Right forelimb (tissue), 1 donor: ENCODE measurements around the gene MYO10.
"Not testable (repeated sequence)": the region's sequence is repeated elsewhere in the genome, so short reads cannot be mapped to it uniquely, and the experiment has no call there.

ENCODE experiments used
- DNase-seq: peaks from one replicate; pipeline ENCODE4 v3.0.0-alpha.2; 2018

The MYO10 gene

GRCh38 chr5:16855898-16856297, 80.2 kb downstream of the MYO10 start:
- DNase-seq = no peak

- peak; percentile 54 for DNase-seq
Measured at GRCh38 chr5:16855485-16855884, 80.6 kb downstream of the MYO10 start.

DNA sequence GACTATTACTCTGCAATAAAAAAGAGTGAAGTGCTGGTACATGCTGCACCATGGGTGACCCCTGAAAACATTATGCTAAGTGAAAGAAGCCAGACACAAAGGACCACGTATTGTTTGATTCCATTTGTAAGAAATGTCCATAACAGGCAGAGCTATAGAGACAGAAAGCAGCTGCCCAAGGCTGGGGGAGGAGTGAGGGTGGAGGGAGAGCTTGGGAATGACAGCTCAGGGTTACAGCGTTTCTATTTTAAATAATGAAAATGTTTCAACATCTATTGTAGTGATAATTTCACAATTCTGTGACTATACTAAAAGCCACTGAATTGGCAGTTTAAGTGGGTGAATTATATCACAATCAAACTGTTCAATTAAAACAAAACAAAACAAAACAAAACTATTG, 81.7 kb downstream of the MYO10 start:
- no peak for DNase-seq

- DNase-seq = no peak
Measured at GRCh38 chr5:16853518-16853917, 82.6 kb downstream of the MYO10 start.

DNA sequence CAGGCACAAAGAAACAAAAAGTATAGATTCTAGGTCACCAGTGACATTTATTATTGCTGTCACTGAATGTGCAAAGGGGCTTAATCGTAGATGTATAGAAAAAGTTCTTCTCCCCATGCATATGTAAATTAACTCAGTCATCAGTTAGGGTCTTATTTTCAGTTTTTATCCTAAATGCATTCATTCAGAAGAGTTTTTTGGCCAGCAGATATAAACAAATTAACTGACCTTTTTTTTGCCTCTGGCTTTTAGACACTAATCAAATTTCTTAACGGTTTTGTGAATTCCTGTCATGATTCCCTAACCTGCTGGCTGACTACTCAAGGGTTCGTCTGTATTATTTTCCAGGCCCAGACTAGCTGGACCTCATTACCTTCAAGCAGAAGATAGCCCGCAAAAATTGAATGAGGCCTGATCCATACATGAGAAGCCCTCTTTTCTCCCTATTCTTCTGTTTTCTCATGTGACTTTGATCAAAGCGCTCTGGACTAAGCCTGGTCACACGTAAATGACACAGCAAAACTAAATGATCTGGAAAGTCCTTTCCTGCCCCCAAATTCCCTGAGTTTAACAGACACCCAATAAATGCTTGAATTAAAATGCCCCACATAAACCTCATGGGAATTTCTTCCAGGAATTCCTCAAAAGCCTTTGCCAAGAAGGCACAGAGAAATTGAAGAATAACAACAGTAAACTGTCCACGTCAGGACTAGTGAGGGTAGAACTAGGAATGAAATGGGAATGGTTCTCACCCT, 83.7 kb downstream of the MYO10 start:
- no peak for DNase-seq

- DNase-seq = no peak
Measured at GRCh38 chr5:16849775-16850174, 86.3 kb downstream of the MYO10 start.

GRCh38 chr5:16849181-16849580, 86.9 kb downstream of the MYO10 start:
- DNase-seq = no peak

GRCh38 chr5:16844952-16845351, 91.1 kb downstream of the MYO10 start:
- DNase-seq = no peak

DNA sequence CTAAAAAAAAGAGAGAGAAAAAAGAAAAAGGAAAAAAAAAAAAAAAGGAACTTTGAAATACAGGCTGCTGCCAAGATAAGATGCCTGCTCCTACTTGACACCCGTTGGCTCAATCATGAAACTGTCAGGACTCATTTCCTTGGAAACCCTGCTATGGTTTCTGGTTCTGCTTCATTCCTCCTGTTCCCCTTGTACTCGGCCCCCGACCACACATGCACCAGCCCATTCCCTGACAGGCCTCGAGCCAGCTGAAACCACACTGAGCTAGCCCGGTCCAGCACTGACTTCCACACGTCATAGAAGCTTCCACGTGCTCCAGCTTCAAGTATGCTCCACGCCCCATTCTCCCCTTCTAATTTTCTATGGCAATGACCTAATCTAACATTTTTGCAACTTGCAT, 93.2 kb downstream of the MYO10 start:
- no peak for DNase-seq

- no peak for DNase-seq
Measured at GRCh38 chr5:16841416-16841815, 94.7 kb downstream of the MYO10 start.

GRCh38 chr5:16837305-16837704, 98.8 kb downstream of the MYO10 start:
- DNase-seq = no peak

GRCh38 chr5:16834029-16834428, 102.1 kb downstream of the MYO10 start:
- DNase-seq = no peak

- DNase-seq = not testable (repeated sequence)
Measured at GRCh38 chr5:16831326-16831725, 104.8 kb downstream of the MYO10 start.

GRCh38 chr5:16827755-16828154, 108.3 kb downstream of the MYO10 start:
- no peak for DNase-seq

GRCh38 chr5:16826379-16827125, 109.5 kb downstream of the MYO10 start:
- DNase-seq = no peak

GRCh38 chr5:16819522-16820167, 116.4 kb downstream of the MYO10 start:
- DNase-seq = no peak

- no peak for DNase-seq
Measured at GRCh38 chr5:16815432-16815831, 120.7 kb downstream of the MYO10 start.

GRCh38 chr5:16812911-16813310, 123.2 kb downstream of the MYO10 start:
- no peak for DNase-seq

DNA sequence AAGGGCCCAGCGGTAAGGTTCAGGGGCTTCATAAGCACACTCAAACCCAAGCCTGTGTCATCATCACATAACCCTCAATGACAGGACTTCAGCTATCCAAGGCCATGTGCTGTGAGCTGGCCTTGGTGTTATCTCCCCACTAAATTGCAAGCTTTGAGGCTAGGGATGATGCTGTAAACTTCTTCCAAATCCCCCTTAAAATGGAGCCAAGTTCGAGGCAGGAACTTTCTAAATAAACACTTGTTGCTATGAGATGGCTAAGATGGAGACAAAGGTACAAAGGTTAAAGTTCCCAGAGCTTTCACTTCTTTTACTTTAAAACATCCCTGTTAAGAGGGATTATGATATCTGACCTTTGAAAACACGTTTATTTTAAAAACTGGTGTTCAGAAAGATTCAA, 123.6 kb downstream of the MYO10 start:
- DNase-seq = no peak

DNA sequence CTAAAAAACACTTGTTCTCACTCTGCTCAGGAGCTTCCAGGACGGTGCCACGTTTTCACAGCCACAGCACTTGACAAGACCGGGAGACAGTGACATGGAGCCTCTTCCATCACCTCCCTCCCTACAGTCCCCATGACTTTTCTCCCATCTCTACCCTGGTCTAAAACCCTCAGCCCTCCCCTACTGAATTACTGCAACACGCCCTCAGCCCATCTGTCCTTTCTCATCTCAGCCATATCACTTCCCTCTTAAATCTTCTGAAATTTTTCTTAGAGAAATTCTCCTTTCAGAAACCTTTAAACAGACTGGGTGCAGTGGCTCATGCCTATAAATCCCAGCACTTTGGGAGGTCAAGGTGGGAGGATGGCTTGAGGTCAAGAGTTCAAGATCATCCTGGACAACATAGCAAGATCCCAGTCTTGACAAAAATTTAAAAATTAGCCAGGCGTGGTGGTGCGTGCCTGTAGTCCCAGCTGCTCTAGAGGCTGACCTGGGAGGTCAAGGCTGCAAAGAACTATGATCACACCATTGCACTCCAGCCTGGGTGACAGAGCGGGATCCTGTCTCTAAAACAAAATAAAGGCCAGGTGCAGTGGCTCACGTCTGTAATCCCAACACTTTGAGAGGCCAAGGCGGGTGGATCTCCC, 125.8 kb downstream of the MYO10 start:
- no peak for DNase-seq

DNA sequence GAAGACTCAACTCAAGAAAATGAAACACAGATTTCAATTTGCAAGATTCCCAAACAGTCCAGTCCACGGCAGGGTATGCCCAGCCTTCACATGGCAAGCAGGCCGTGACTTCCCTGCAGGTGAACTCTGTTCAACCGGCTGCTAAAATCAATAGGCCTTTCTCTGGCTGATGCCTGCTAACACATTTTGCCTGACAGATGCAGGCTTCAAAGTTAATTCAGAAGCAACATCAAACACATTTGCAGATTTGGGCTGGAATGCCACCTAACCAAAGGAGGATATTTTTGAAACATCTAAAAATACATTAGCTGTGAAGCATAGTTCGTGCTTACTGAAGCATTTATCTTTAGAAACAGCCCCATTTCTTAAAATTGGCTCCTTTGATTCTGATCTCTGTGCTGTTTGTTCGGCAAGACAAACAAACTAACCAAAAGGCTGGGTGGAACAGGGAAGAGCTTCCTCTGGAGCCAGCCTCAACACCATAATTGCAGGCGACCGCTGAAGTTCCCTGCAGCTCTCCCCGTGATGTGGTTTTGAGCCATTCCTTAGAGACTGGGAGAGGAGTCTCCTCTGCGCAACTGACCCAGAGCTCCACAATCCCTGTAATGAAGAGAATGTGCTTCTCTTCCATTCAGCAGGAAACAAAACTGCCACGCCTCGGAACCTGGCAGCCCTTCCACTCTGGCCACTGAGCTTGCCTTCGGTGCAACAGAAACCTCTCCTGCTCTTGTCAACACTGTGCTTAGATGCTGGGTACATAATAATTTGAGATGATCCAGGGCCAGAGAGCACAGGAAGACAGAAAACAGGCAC, 126.5 kb downstream of the MYO10 start:
- DNase-seq = peak; percentile 70

DNA sequence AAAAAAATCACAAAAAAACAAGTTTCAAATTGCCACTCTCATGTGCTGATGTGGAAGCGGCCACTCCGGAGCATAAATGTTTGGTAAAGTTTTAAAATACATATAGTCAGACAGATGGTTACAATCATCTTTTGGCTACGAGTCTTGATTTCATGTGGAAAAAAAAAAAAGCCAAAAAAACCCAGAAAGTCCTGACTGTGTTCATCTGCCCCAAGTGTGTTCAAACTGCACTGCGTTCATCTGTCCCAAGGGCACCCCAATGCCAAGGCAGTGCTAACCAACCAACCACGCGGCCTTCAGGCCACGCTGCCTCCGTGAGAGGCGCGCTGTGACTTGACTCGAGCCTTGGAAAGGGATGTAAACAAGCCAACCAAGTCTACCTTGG, 127.1 kb downstream of the MYO10 start:
- DNase-seq = no peak

DNA sequence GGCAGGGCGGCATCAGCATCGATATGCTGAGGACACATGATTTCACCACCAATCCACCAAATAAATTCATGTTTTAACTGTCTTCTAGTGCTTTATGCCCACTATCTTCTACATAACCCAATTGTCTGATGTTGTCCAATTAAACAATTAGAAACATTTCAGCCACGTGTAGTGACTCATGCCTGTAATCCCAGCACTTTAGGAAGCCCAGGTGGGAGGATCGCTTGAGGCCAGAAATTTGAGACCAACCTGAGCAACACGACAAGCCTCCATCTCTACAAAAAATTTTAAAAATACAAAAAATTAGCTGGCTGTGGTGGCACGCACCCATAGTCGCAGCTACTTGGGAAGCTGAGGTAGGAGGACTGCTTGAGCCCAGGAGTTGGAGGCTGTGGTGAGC, 128.1 kb downstream of the MYO10 start:
- DNase-seq = no peak
